ENCODE measurements around the gene ASB18.

- TF ChIP-seq CTCF (IDR thresholded peaks at IDR 0.05) (no peak), EZH2 (IDR thresholded peaks at IDR 0.05) (no peak), EZH2phosphoT487 (IDR thresholded peaks at IDR 0.05) (peak; percentile 62)
Measured at GRCh38 chr2:236169741-236170589, 94.2 kb downstream of the ASB18 start.

All from neural progenitor cell (in vitro differentiated cells).